GM12872 (cell line): ENCODE results near the gene WDR86.

ENCODE experiments used
- TF ChIP-seq, protein P1 (sequence below): IDR thresholded peaks from 3 replicates; pipeline ENCODE4 v1.5.1; 2011; ENCODE audit warnings: low read depth, mild to moderate bottlenecking, low read length, moderate library complexity; ENCODE audit not compliant: insufficient read depth

Gene WDR86

DNA sequence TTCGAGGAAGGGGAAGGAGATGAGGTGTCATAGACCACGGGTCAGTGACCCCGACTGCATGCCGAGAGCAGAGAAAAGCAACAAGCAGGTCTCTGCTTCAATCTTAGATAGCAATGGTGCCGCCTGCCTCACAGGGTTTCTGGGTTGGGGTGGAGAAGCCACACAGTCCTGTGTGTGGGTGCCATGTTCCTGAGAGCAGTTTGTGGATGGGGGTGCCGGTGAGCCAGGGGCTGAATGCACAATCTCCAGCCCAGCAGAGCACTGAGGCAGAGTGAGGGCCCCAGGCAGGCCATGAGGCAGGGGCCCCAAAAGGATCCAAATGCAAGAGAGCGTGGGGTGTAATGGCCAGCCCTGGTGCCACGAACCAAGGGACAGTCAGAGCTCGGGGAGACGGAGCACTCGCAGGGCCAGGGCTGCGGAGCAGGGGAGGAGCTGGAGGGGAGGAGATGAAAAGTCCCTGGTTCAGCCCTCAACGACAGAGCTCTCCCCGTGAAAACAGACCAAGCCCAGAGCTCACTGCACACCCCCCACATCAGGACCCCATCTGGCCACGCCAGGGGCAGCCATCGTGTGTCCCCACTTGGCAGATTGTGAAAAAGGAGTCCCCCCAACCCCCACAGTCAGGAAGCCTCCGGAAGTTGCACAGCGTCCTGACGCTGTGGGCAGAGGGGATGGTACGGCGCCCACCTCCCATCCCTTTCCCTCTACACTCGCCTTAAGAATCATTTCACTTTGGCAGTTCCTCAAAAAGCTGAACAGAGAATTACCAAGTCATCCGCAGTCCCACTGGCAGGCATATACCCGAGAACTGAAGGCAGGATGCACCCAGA is 19.9 kb downstream of the WDR86 start:
- TF ChIP-seq, protein P1, sequence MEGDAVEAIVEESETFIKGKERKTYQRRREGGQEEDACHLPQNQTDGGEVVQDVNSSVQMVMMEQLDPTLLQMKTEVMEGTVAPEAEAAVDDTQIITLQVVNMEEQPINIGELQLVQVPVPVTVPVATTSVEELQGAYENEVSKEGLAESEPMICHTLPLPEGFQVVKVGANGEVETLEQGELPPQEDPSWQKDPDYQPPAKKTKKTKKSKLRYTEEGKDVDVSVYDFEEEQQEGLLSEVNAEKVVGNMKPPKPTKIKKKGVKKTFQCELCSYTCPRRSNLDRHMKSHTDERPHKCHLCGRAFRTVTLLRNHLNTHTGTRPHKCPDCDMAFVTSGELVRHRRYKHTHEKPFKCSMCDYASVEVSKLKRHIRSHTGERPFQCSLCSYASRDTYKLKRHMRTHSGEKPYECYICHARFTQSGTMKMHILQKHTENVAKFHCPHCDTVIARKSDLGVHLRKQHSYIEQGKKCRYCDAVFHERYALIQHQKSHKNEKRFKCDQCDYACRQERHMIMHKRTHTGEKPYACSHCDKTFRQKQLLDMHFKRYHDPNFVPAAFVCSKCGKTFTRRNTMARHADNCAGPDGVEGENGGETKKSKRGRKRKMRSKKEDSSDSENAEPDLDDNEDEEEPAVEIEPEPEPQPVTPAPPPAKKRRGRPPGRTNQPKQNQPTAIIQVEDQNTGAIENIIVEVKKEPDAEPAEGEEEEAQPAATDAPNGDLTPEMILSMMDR: no peak

DNA sequence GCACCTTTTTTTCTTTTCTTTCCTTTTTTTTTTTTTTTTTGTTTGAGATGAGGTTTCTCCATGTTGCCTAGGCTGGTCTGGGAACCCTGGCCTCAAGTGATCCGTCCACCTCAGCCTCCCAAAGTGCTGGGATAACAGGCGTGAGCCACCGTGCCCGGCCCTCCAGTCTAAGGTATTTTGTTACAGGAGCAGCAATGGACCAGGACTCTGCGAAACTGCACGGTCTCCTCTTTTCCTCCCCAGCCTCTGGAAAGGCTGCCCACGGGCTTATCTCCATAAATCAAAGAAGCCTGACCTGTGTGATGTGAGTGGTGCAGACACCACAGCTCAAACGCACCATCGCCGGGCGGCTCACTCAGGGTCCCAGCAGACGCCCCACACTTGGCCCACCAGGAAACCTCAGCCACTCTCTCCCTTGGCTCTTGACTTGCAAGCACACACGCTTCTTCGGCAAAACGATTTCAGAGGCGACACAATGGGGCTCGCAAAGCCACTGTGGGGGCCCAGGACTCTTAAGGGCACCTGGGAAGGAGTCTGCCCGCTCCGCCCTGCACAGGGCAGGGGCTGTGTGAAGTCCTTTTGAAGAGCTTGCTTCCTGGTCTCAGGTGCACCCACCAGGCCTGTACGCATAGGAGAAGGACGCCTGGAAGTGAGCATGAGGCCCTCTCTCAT is 20.6 kb downstream of the WDR86 start:
- TF ChIP-seq, protein P1: no peak

DNA sequence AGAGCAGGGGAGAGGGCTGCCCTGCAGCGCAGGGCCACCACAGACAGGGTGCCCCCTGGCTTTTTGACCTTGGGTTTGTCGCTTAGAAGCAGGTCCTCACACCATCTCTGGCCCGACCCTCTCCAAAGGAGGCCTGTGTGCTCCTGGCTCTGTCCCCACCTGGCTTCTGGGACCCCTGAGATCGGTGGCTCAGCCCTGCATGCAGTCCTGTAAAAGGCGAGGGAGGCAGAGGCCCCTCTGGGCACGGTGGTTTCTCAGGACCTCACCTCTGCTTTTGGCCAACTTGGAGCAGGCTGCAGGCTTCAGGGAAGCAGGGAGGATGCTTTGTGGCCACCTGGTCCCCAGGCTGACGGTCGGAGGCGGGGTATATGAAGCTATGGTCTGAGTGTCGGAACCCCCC is 21.4 kb downstream of the WDR86 start:
- TF ChIP-seq, protein P1: no peak

DNA sequence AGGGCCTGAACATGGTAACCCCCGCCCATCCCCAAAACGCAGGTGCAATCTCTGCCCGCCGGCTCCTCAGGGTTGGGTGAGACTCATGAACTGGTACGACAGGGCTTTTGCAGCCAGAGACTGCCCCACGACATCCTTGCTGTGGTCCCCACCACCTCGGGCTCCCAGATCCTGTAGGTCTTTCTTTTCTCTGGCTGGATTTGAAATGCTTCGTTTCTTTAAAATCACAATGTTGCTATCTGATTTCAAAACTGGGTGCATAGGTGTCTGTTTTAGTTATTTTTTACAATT is 21.9 kb downstream of the WDR86 start:
- TF ChIP-seq, protein P1: no peak

DNA sequence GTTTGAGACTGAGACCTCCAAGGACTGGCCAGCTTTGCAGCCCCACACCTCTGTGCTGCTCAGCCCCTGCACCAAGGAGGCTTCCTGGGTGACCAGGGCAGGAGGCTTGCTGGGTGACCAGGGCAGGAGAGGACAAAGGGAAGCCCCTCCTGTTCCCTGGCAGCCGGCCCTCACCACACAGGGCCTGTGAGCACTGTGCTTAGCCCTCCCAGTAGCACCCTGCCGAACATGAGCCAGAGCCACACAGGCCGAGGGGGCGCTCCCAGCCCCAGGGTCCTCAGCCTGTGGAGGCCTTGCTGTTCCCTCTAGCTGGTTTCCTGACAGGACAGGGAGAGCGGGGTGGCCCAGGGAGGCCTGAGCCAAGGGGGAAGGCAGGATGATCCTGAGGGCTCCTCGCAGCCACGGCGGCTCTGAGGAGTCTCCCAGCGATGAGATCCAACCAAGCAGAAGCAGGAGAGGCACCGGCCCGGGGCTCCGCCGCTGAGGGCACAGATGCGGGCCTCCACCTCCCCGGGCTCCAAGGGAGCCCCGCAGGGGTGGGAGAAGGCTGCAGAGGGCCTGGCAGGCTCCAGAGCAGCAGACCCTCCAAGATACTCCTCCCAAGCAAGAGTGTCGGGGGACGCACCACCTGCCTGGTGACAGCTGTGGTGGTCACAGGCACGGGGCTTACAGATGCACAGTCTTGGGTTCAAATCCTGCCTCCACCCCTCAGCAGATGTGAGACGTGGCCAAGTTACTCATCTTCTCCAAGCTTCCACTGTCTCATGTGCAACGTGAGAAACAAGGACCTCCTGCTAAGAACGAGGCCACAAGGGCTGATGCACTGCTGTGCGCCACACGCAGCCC is 22.5 kb downstream of the WDR86 start:
- TF ChIP-seq, protein P1: no peak

DNA sequence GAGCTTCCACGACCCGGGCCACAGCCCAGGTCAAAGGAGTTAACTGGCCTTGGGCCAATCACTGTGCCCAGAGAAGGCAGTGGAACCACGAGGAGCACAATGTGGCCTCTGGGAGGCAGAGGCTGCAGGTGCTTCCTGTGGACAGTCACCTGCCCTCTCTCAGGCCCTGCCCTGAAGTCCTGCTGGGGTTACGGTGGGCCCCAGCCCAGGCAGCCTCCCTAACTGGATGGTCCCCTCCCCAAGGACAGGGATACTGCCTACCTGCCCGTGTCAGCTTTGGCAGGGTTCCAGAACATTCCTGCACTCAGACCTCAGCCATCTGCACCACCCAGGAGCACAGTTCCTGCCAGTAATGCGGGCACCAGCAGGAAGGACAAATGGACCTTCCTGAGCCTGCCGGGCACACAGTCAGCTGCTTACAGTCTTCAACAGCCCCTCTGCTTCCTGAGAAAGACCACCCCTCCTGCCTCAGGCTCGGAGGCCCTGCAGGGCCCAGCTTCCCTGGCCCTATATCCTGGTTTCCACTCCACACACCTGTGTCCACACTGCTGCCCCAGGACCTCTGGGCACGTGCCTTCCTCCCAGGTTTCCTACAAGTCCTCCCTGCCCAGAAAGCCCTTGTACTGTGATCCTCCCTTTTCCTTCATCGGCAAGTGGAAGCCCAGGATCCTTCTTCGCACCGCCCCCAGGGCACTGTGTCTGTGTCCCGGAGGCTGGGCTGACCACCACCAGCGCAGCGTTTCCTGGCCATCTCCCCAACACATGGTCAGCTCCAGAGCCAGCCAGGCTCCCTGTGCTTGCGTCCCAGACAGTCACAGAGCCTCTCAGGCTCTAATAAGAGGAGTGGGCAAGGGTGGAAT is 23.3 kb downstream of the WDR86 start:
- TF ChIP-seq, protein P1: no peak
